Measurements from ENCODE around the gene SPEG.

GRCh38 chr2:219544567-219544966 is 109.9 kb downstream of the SPEG start:
- TF ChIP-seq ZNF691 (CRISPR knock-in tag; IDR thresholded peaks at IDR 0.05; ENCODE audit: borderline replicate concordance, low read depth) (no peak), MAX (IDR thresholded peaks at IDR 0.05) (no peak), ZNF331 (CRISPR knock-in tag; IDR thresholded peaks at IDR 0.05) (no peak), ZBTB21 (CRISPR knock-in tag; IDR thresholded peaks at IDR 0.05) (no peak), NR2F6 (IDR thresholded peaks at IDR 0.05) (no peak), NR2F6 (CRISPR knock-in tag; IDR thresholded peaks at IDR 0.05) (no peak), RNF2 (conservative IDR thresholded peaks at IDR 0.05; ENCODE audit: low read depth) (no peak), KDM5B (CRISPR knock-in tag; IDR thresholded peaks at IDR 0.05; ENCODE audit: borderline replicate concordance) (no peak)
